Measurements from ENCODE around the gene CBLB.

CBLB gene

GRCh38 chr3:105868742-105869530, at the start of gene CBLB:
TSS of gene CBLB (minus strand) at chr3:105869012. CDS start at chr3:105867577, 1,435 bp downstream.
- peak; percentile 89 for DNase-seq

DNA sequence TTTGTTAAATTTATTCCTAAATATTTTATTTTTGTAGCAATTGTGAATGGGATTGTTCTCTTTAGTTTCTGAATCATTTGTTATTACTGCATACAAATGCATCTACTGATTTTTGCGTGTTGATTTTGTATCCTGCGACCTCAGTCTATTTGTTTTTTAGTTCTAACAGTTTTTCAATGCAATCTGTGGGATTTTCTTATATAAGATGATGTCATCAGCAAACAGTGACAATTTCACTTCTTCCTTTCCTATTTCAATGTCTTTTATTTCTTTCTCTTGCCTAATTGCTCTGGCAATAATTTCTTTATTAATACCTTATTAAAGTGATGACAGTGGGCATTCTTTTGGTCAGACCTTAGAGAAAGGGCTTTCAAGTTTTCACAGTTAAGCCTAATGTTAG, 48.0 kb upstream of the CBLB start:
- DNase-seq: no peak

DNA sequence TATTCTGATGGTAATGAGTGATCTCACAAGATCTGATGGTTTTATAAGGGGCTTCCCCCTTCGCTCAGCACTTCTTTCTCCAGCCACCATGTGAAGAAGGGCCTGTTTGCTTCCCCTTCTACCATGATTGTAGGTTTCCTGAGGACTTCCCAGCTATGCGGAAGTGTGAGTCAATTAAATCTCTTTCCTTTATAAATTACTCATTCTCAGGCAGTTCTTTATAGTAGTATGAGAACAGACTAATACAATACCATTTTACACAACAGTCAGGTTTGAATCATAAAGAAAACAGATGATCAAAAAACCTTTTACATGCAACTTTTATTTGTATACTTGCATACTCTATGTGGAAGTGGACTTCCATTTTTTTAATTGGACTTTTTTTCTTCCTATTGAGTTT, 46.7 kb upstream of the CBLB start:
- DNase-seq: no peak

GRCh38 chr3:105913616-105914015, 44.8 kb upstream of the CBLB start:
- no peak for DNase-seq

- no peak for DNase-seq
Measured at GRCh38 chr3:105912891-105913290, 44.1 kb upstream of the CBLB start.

- no peak for DNase-seq
Measured at GRCh38 chr3:105911496-105911895, 42.7 kb upstream of the CBLB start.

DNA sequence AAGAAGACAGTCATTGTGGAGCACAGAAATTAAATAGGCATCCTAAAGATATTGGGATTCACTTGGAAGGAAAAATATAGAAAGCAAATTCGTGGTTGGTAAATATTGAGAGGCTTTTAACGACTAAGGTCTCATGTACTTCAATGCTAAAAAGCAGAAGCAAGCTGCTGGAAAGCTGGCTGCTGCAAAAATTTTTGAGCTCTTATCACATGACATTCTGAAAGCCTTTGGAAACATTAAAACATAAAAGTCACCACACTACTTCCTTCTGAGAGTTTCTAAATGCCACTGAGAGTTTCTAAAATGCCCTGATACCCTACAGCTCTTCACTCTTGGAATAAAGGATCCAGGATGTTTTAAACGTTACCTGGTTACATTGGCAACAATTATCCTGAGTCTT, 39.0 kb upstream of the CBLB start:
- no peak for DNase-seq

GRCh38 chr3:105906836-105907235, 38.0 kb upstream of the CBLB start:
- no peak for DNase-seq

GRCh38 chr3:105906345-105906744, 37.5 kb upstream of the CBLB start:
- no peak for DNase-seq

- DNase-seq: no peak
Measured at GRCh38 chr3:105905328-105905727, 36.5 kb upstream of the CBLB start.

- no peak for DNase-seq
Measured at GRCh38 chr3:105904678-105905284, 36.0 kb upstream of the CBLB start.

DNA sequence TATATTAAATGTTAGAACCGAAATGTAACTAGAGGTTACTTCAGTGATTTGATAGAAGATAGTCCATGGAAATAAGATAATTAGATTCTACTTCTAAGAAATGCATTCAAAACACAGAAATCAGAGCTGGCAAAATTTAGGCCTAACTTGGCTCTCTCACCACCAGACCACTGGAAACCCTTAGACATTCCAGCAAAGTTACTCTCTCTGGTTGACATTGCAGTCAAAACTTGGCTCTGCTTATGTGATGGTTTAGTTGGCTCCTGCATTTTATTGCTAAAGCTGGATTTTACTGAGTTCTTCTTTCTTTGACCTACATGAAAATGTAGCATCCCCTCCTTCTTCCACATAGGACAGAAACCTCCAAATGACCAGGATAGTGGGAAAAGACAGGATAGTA, 35.4 kb upstream of the CBLB start:
- DNase-seq: no peak

- DNase-seq: no peak
Measured at GRCh38 chr3:105899516-105899915, 30.7 kb upstream of the CBLB start.

DNA sequence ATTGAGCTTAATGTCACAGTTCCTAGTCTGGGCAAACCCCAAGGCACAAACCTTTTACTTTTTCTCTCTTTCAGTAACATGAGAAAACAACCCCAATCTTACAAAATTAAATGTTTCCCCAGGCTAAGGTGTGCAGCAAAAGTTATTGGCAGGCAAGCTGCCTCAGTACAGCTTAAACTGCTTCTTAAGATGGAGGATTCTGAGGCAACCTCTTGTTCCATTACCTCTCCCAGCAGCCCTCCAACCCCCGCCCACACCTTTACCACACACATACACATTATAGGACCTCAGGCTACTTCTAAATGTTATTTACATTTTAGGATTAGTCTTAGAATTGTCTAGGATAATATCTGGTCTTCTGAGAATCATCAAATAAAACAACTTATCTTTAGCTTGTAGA, 22.3 kb upstream of the CBLB start:
- DNase-seq: no peak

DNA sequence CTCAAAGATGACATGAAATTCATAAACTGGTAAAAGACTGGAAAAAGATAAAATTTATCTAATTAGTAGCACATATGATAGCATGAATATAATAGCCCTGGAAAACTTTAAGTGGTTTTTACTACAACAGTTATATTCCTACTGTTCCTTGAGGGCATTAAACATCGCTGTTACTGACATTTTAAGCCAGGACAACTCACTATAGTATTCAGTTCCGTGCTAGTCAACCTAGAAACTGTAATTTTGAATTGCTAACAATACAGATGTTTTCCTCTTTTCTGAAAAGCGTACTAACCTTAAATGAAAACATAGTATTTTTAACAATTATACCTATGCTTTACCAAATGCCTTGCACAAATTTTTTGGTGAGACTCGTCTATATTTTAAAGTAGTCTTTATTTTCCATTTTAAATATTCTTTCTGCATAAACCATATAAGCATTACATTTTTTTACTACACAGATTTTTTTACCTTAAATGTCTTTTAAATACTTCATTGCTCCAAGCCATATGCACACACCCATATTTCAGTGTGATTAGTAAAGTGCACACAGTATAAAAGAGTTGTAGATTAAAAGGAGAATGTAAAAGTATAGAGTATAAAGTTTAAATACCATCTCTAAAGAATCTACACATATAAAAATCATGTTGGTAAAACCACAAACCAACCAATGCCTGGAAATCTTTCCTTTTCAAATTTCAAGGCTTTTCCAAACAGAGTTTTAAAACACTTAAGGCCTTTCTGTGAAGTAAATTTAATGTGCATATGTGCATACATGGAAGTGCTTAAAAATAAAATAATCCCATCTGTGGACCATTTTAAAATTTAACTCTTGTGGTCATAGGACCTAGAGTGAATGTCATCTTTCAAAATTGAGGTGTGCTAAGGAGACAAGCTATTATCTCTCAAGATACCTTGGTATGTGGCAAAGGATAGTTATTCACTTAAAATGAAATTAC, 20.1 kb upstream of the CBLB start:
- no peak for DNase-seq

DNA sequence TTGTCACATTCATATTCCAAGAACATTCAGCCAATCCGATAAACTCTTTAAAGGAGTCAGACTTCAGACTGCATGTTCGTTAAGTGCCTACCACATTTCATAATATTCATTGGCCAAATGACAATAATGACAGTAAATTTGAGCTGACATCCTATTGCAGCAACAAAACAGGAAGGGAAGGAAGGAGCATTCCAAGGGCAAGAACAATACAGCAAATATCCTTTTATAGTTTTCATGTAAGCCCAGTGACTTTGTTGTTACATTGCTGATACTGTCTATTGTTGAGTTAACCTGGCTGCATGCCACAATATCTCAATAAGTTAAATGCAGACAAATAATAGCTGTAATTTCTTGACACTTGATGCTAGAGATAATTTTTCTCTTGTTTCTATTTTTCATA, 16.4 kb upstream of the CBLB start:
- no peak for DNase-seq

DNA sequence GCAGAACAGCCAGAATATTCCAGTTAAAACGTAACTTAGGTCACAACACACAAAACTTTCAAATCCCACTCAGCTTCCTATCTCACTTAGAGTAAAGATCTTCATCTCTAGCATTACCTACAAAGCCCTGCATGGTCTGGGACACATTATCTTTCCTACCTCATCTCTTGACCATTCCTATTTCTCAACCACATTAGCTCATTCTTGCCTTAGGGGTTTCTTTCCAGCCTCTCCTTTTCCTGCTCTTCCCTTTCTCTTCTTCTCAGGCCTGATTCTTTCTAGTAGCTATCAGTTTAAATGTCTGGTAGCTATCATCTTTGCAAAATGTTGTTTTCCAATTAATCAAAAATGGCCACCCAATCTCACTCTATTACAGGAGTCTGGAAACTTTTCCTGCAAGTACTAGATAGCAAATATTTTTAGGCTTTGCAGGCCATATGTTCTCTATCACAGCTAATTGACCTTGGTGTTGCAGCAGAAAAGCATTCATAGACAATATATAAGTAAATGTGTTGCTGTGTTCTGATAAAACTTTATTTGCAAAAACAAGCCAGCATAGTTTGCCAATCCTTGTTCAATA, 15.1 kb upstream of the CBLB start:
- no peak for DNase-seq

DNA sequence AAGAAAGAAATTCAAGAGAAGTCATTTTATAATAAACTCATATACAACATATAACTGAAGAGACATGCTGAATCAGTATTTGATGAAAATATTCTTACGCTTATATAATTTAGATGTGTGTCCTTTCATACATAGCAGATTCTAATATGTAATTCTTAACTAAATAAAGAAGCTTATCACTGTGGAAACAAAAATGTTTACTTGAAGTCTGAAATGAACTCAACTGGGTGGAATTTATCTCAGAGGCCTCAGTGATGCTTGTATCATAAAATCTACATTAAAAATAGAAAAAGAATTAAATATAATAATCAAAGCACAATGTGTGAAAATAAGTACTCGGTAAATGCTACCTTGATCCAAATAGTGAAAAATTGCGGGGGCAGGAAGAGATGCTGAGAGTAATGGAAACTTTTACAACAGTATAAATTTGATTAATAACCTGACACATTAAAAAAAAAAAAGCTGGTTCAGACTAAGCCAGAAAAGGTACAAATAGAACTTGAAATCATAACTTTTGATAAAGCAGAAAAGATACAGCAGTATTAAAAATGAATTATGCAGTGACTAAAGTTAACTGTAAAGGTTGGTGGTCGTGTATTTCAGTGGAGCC, 12.0 kb upstream of the CBLB start:
- no peak for DNase-seq

DNA sequence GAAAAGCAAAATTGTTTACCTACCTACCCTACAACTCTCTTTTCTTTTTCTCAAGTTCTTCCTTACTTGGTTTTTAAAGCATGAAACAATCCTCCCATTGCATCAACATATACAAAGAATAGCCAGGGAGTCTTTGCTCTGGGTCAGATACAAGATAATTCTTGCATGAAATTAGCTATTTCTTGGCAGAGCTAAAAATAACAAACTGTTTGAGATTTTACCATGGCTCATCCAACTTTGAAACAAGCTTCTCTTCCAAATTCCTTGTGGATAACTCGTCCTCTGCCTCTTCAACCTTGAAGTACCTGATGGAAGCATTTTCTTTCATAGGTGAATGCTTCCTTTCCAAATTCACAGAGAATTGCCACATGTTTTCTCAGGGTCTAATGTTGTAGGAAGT, 9.2 kb upstream of the CBLB start:
- DNase-seq: no peak

GRCh38 chr3:105877336-105877910, 8.6 kb upstream of the CBLB start:
- DNase-seq: no peak

DNA sequence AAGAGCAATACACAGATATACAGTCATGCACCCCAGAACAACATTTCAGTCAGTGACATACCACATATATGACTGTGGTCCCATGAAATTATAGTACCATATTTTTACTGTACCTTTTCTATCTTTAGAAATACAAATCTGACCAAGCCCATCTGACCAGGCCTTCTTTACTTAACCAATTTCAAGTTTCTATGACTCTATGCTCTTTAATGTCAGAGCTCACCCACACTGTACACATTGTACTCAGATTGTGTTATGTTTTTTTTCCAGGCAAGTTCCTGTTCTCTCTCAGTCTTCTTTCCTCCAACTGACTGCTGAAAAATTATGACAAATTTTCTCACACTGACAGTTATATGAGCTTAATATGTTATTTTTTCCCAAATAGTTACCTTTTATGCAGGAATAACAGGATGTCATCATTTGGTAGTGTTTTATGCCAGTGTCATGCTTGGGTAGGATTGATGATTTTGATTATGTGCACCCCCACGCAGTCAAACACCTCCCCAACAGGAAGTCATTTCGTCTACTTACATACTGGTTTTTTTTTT, 8.0 kb upstream of the CBLB start:
- DNase-seq: no peak

Data from NCI-H1048 (cell line).